Endothelial cell of hepatic sinusoid (primary cell): ENCODE measurements around the gene MTURN.

Experiments used
- in situ Hi-C: cut with HindIII; loops from 2 replicates; pipeline ENCODE4 v1.10.0; 2017; ENCODE audit warnings: low sequenced_read_pairs

Gene MTURN

GRCh38 chr7:30159163-30159562 lies 24.4 kb downstream of the MTURN start:
- in situ Hi-C loops, result no loop called here

- in situ Hi-C loops, result no loop called here
Measured at GRCh38 chr7:30159698-30160143, 24.9 kb downstream of the MTURN start.

- in situ Hi-C loops, result no loop called here
Measured at GRCh38 chr7:30160329-30160728, 25.5 kb downstream of the MTURN start.

- in situ Hi-C loops, result no loop called here
Measured at GRCh38 chr7:30162133-30162532, 27.3 kb downstream of the MTURN start.

- in situ Hi-C loops, result no loop called here
Measured at GRCh38 chr7:30162622-30163124, 27.9 kb downstream of the MTURN start.

GRCh38 chr7:30163231-30163894 lies 28.6 kb downstream of the MTURN start:
- in situ Hi-C loops, result no loop called here

- in situ Hi-C loops, result no loop called here
Measured at GRCh38 chr7:30164567-30164966, 29.8 kb downstream of the MTURN start.

GRCh38 chr7:30165590-30165989 lies 30.8 kb downstream of the MTURN start:
- in situ Hi-C loops, result no loop called here

- in situ Hi-C loops, result no loop called here
Measured at GRCh38 chr7:30166155-30166840, 31.5 kb downstream of the MTURN start.

- in situ Hi-C loops, result no loop called here
Measured at GRCh38 chr7:30166841-30167235, 32.1 kb downstream of the MTURN start.

- in situ Hi-C loops, result no loop called here
Measured at GRCh38 chr7:30167901-30168300, 33.1 kb downstream of the MTURN start.

- in situ Hi-C loops, result no loop called here
Measured at GRCh38 chr7:30168835-30169573, 34.2 kb downstream of the MTURN start.

GRCh38 chr7:30169579-30169978 lies 34.8 kb downstream of the MTURN start:
- in situ Hi-C loops, result no loop called here

- in situ Hi-C loops, result no loop called here
Measured at GRCh38 chr7:30170476-30171205, 35.9 kb downstream of the MTURN start.

- in situ Hi-C loops, result no loop called here
Measured at GRCh38 chr7:30171766-30172447, 37.1 kb downstream of the MTURN start.

- in situ Hi-C loops, result no loop called here
Measured at GRCh38 chr7:30172451-30172850, 37.7 kb downstream of the MTURN start.

- in situ Hi-C loops, result no loop called here
Measured at GRCh38 chr7:30173058-30173897, 38.5 kb downstream of the MTURN start.

- in situ Hi-C loops, result no loop called here
Measured at GRCh38 chr7:30175180-30175579, 40.4 kb downstream of the MTURN start.

- in situ Hi-C loops, result no loop called here
Measured at GRCh38 chr7:30175636-30176147, 40.9 kb downstream of the MTURN start.
